Measurements from ENCODE around the gene SOX18. TPM values are rescaled to one million over a fixed set of nuclear protein-coding genes. Genes with fewer than 3 reads are reported as not detected.

The SOX18 gene
- total and polyA plus RNA-seq, 2 of the 4 experiments (the other 2 are of a cell fraction) = not detected

- H3K14ac ChIP-seq (replicated peaks; ENCODE audit: low read depth, low read length) = peak within 1 kb of the TSS; percentile 50
- H4K8ac ChIP-seq (ENCODE audit: low read depth in 2 of 2, low read length in 2 of 2) = peak within 1 kb of the TSS; percentile 74 to 95
- H3K9ac ChIP-seq (ENCODE audit: low read depth, low read length) = peak within 1 kb of the TSS; percentile 70
- H3K27me3 ChIP-seq (ENCODE audit: control insufficient read depth, insufficient read depth, low read length) = peaks cover 27% of the 10 kb centered on the region
- H4K5ac ChIP-seq (ENCODE audit: low read depth, low read length) = peak within 1 kb of the TSS; percentile 43
- H3K4me2 ChIP-seq (ENCODE audit: low read depth, low read length) = peak within 1 kb of the TSS; percentile 78
- H2BK15ac ChIP-seq (ENCODE audit: low read depth, low read length) = no peak within 1 kb of the TSS; the same call in 2 of the 3 replicates
- dilution Hi-C loops (cut with HindIII; ENCODE audit: low sequenced_read_pairs, unreplicated experiment) (no loop called here), intact Hi-C loops (cut with micrococcal nuclease) (no loop called here), in situ Hi-C loops (cut with MboI; ENCODE audit: low sequenced_read_pairs) (no loop called here)
- H3K9me1 ChIP-seq (ENCODE audit: insufficient read depth, low read length) = no peaks in the 10 kb centered on the region
- H2BK5ac ChIP-seq (ENCODE audit: low read depth, low read length, poor library complexity, severe bottlenecking) = no peak within 1 kb of the TSS
- peak within 1 kb of the TSS; percentile 70 for H3K4ac ChIP-seq (ENCODE audit: low read depth, low read length)
- H3K36me3 ChIP-seq (ENCODE audit: control insufficient read depth, insufficient read depth, low read length) = peaks cover 3% of the 10 kb centered on the region; the same call in 1 of the 2 replicates
- H2BK20ac ChIP-seq (ENCODE audit: low read depth, low read length) = no peak within 1 kb of the TSS
- H4K20me1 ChIP-seq (ENCODE audit: insufficient read depth, low read length) = peaks cover 15% of the 10 kb centered on the region
- H3K56ac ChIP-seq (ENCODE audit: extremely low read depth, insufficient read depth, low read length) = peak within 1 kb of the TSS; percentile 11; the same call in 1 of the 2 replicates
- no TSS peak for BruUV-seq (replicated peaks)
- H3K4me1 ChIP-seq (ENCODE audit: control insufficient read depth, insufficient read depth, low read length) = peaks cover 17% of the 10 kb centered on the region
- ATAC-seq (ENCODE audit: low read depth) = no peak; the same call in 1 of the 2 replicates
- 33% methylated on average over 9 of the region's 62 CpGs; no CpG with 5 or more reads in 1 of the 2 experiments for WGBS, 2 experiments (ENCODE audit: extremely low coverage in 2 of 2, insufficient read length in 1 of 2)
- 0 out of 2 replicates have a peak within 1 kb of the TSS, but pooled peaks have one; percentile 23 for H2BK120ac ChIP-seq (ENCODE audit: low read depth, low read length)
- peak within 1 kb of the TSS; percentile 65 for H2AK5ac ChIP-seq (ENCODE audit: low read depth, low read length)
- peaks cover 6 to 8% of the 10 kb centered on the region in 2 experiments; a peak in 3 of 4 replicates for H3K79me1 ChIP-seq (ENCODE audit: low read depth in 1 of 2, low read length in 2 of 2)
- peak within 1 kb of the TSS; percentile 93 for H2AFZ ChIP-seq (replicated peaks; ENCODE audit: low read length, poor library complexity)
- no peaks in the 10 kb centered on the region for H3K9me3 ChIP-seq (ENCODE audit: control insufficient read depth, insufficient read depth, low read length)
- H3K27ac ChIP-seq (ENCODE audit: insufficient read depth, low read length) = peak within 1 kb of the TSS; percentile 30; the same call in 1 of the 2 replicates
- peak within 1 kb of the TSS; percentile 1; the same call in 1 of the 2 replicates for H3K23ac ChIP-seq (ENCODE audit: low read depth, low read length)
- peak within 1 kb of the TSS; percentile 91 for H2AK9ac ChIP-seq (replicated peaks; ENCODE audit: low read depth, low read length, poor library complexity)
- no peak for TF ChIP-seq MAZ (IDR thresholded peaks at IDR 0.05; ENCODE audit: borderline replicate concordance, low read depth, low read length)
- no peak for TF ChIP-seq SMC3 (IDR thresholded peaks at IDR 0.05; ENCODE audit: low read depth, low read length)
- no peak for TF ChIP-seq CEBPB (IDR thresholded peaks at IDR 0.05; ENCODE audit: low read depth, low read length)
- ChIA-PET CTCF (interaction anchor here (0.6 kb wide), 1 partner anchor 23 kb away, joined by 3 read pairs; no protein-coding TSS in a partner anchor), POLR2A (ENCODE audit: unreplicated experiment) (no interaction called here)
- H3K4me3 ChIP-seq (ENCODE audit: insufficient read depth, low read depth, low read length) = peak within 1 kb of the TSS; percentile 88
- DNase-seq = no peak
- H4K91ac ChIP-seq (ENCODE audit: insufficient read depth, low read depth, low read length) = peak within 1 kb of the TSS; percentile 37; the same call in 1 of the 2 replicates
- no peak within 1 kb of the TSS; the same call in 1 of the 2 replicates for H3K18ac ChIP-seq (ENCODE audit: low read depth, low read length)
These were observed 30.8 kb upstream of the SOX18 start, which contains the start of gene OPRL1 for GRCh38 chr20:64080013-64080812. Gene OPRL1, plus strand, starts transcription at chr20:64080082. Its CDS starts 12,639 bp downstream, at chr20:64092721.
